ENCODE measurements around the gene CNIH2.
"Not testable (repeated sequence)": the region's sequence is repeated elsewhere in the genome, so short reads cannot be mapped to it uniquely, and the experiment has no call there.

The CNIH2 gene

DNA sequence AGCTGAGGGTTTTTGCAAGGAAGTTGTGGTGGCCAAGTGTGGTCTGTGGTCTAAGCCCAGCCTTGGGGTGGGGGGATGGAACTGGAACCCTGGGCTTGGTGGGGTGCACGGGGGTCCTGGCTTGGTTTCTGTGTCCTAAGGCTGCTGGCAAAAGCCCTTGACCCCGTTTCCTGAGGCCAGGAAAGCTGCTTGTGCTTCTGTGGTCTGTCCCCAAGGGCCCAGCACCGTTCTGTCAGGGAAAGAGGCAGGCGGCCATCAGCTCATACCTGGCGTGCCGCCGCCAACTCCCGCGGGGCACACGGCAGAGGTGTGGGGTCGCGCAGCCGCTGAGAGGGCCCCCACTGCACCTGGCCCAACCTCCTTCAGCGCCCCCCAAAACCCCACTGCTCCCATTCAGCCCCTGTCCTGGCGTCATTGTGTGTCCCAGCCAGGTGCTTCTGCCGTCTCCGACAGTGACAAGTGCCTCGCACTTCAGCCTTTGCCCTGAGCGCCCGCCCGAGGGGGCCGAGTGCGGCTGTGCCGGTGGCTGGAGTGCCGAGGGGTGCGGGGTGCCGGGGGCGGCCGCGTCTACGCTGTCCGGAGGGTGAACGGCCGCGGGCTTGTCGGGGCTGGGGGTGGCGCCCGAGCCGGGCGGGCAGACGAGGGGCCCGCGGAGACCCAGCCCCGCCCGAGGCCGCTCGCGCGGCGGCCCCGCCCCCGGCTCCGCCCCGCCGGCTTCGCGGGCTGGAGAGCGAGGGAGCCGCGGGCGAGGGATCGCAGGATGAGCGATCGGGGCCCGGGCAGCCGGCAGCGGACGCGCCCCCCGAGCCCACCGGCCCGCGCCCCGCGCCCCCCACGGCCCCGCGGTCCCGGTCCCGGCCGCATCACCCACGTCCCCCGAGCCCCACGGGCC lies at the start of gene CNIH2:
Gene CNIH2 (plus strand): TSS at position 705 of the 892 bp plus-strand sequence. CDS start 282 bp downstream, outside the sequence.
- DNase-seq: no peak

GRCh38 chr11:66228521-66228920 lies 49.5 kb upstream of the CNIH2 start:
- no peak for DNase-seq

DNA sequence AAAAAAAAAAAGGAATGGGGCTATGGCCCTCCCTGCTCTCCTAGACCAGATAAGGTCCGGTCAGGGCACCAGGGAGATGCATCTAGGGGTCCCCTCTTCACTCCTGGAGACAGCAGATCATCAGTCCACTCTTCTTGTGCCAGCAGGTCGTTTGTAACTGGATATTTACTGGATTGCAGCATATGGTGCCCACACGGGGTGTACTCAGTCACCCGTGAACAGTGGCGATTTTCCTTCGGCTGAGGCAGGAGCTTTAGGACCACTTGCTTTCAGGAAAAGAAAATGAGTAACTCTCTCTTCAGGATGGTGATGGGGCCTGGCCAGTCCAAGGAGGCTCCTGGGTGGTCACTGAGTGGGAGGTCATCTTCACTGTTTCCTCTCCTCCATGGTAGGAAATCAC lies 47.8 kb upstream of the CNIH2 start:
- DNase-seq: no peak

- no peak for DNase-seq
These were observed 47.0 kb upstream of the CNIH2 start for GRCh38 chr11:66230978-66231377.

- DNase-seq: no peak
These were observed 46.4 kb upstream of the CNIH2 start for GRCh38 chr11:66231561-66231960.

DNA sequence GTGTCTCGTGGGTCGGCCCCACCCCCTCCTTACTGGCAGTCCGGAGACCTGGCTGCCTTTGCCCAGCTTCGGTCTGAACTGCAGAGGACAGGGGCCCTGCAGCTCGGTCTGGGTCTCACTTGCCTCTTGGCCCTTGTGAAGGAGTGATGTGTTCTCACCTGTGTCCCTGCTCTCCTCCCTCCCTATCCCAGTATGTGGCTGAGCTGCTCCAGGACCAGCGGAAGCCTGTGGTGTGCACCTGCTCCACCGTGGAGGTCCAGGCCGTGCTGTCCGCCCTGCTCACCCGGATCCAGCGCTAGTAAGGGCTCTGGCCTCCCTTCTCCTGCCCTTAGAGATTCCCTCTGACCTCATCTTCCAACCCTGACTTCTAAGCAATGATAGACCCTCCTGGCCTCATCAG lies 45.2 kb upstream of the CNIH2 start:
- DNase-seq: no peak

- no peak for DNase-seq
These were observed 44.7 kb upstream of the CNIH2 start for GRCh38 chr11:66233301-66233700.

- DNase-seq: no peak
These were observed 42.8 kb upstream of the CNIH2 start for GRCh38 chr11:66235141-66235540.

DNA sequence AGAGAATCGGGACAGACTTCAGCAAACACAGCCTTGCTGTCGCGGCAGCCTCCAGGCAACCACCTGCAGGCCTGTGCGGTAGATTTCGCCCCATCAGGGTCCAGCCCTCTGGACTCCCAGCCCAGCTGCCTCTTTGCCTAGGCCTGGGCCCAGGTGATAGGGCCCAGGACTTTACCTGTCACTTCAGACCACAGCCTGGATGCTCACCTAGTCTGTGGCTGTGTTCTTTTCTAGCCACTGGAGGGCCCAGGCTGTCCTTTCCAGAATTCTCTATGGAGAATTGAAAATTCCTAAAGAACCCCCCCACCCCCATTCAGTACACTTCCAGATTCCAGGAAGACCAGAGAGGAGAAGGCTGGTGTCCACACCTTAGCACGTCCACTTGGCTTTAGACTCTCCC lies 40.1 kb upstream of the CNIH2 start:
- DNase-seq: no peak

GRCh38 chr11:66238786-66239413 lies 39.1 kb upstream of the CNIH2 start:
- DNase-seq: no peak

- DNase-seq: no peak
These were observed 38.5 kb upstream of the CNIH2 start for GRCh38 chr11:66239511-66239910.

DNA sequence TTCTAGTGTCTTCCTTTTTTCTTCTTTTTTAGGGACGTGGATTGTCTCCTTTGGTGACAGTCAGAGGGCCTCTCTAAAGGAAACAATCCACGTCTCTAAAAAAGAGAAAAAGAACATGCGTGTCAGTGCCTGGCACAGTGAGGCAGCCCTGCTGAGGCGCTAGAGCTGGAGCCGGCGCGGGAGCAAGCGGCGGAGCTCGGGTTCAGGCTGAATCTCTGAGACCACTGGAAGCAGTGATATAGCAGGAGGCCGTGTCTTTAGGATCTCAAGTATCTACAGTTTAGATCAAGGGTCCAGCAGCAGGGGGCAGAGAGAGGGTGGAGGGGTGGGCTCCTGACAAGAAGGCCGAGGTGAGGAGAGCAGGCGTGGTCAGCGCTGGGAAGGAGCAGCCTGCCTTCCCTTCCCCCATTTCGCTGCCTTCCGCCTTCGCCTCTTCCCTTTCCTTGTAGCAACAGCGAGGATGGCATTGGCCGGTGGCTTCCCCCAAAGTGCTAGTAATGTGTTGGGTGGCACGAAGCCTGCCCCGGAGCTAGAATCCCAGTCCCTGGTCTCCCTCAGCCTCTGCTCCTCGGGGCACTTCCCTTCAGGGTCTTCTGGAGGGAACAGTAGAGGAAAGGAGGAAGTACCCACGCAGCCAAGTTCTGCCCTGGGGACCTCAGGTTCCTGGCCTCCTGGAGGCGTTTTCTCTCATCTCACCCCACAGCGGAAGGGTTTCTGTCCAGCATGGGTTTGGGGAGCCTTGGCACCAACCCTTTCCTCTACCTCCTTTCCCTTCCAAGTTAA lies 37.8 kb upstream of the CNIH2 start:
- no peak for DNase-seq

DNA sequence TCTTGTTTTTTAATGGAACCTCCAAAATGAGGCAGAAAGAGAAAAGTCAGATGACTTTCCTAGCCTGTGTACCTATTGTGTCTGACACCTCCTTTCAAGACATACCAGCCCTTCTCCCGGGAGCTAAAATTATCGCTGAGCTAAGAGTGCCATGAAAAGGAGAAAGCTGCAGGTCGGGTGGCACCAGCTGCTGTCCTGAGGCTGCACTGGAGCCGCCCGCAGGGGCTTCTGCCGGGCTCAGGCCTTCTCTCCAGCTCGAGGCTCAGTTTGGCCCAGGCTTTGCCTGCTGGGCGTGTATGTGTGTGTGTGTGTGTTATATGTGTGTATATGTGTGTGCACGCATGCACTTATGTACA lies 37.2 kb upstream of the CNIH2 start:
- no peak for DNase-seq

- no peak for DNase-seq
These were observed 35.7 kb upstream of the CNIH2 start for GRCh38 chr11:66242095-66242765.

GRCh38 chr11:66243782-66244535 lies 34.0 kb upstream of the CNIH2 start:
- no peak for DNase-seq

GRCh38 chr11:66247295-66247694 lies 30.7 kb upstream of the CNIH2 start:
- no peak for DNase-seq

DNA sequence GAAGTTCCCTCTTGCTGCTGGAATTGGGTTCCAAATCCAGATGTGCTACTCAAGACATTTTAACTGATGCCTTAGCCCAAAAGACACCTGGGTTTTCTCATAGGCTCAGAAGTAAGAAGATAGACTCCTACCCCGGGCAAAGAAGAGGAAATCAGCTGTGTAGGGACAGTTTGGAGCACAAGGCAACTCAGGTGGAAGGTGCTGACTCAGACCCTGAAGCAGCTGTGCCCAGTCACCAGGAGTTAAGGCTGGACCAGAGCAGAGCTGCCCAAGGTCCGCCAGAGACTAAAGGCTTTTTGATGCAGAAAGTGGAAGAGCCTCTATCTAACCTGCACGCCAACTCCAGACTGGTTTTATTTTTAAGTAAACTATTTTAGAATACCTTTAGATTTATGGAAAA lies 30.2 kb upstream of the CNIH2 start:
- DNase-seq: no peak

DNA sequence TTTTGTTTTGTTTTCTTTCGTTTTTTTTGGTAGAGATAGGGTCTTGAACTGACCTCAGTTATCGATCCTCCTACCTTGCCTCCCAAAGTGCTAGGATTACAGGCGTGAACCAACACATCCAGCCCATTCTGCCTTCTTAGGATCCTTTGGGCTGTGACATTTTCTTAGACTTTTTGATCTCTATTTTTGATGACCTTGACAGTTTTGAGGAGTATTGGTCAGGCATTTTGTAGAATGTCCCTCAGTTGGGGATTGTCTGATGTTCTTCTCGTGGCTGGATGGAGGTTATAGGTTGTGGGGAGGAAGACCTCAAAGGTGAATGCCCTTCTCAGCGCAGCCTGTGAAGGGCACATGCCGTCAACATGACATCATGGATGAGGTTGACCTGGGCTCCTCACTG lies 29.1 kb upstream of the CNIH2 start:
- no peak for DNase-seq

GRCh38 chr11:66251809-66252208 lies 26.2 kb upstream of the CNIH2 start:
- no peak for DNase-seq

GRCh38 chr11:66253081-66253480 lies 24.9 kb upstream of the CNIH2 start:
- not testable (repeated sequence) for DNase-seq

- DNase-seq: no peak
These were observed 19.5 kb upstream of the CNIH2 start for GRCh38 chr11:66258473-66258893.

DNA sequence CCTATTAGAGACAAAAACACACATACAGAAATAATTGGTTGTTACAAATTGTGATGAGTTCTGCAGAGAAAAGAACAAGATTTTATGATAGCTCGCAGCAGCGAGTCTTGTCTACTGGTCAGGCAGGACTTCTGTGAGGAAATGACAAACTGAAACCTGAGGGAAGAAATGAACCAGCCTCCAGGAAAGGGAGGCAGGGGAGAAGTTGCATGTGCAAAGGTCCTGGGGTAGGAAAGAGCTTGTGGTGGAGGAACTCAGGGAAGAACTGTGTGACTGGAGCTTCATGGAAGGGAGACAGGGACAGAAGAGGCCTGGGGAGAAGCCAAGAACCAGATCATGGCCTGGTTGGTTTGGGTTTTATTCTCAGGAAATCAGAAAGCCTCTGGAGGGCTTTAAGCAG lies 18.8 kb upstream of the CNIH2 start:
- DNase-seq: no peak

Data from NCI-H510A (cell line).